Common myeloid progenitor, CD34-positive (primary cell): ENCODE results near the gene PGAM1.
"Not testable (repeated sequence)": the region's sequence is repeated elsewhere in the genome, so short reads cannot be mapped to it uniquely, and the experiment has no call there.

ENCODE experiments used
- CTCF ChIA-PET: fragments of 350-600 bp; sonication (Branson Sonifier 250); formaldehyde crosslinking; loops from one replicate; lab custom pipeline; 2021; ENCODE audit warnings: antibody characterized with exemption; lab: Charles Lee
- POLR2A ChIA-PET: fragments of 350-600 bp; sonication (Branson Sonifier 250); formaldehyde crosslinking; loops from one replicate; lab custom pipeline; 2021; ENCODE audit warnings: antibody characterized with exemption; lab: Charles Lee
- DNase-seq, 3 donors: peaks; one replicate each; pipeline versions ENCODE4 v3.0.0 to v3.0.0-alpha.2; 2013
- H3K27ac ChIP-seq, 2 experiments: 1 replicate in 1 of 2; 2 replicates in 1 of 2; pipeline ENCODE4 v1.7.0; 2013; ENCODE audit warnings: inconsistent platforms in 2 of 2, low read length in 2 of 2, mild to moderate bottlenecking in 2 of 2, low read depth in 1 of 2, moderate library complexity in 1 of 2; ENCODE audit not compliant: severe bottlenecking in 2 of 2, insufficient read depth in 1 of 2, poor library complexity in 1 of 2
- H3K27me3 ChIP-seq, 5 experiments: replicated peaks in 2 of 5; 1 replicate in 3 of 5; 2 replicates in 2 of 5; pipeline versions ENCODE4 v1.6.1 to v1.7.0; 2013; ENCODE audit warnings: low read length in 4 of 5, mild to moderate bottlenecking in 2 of 5, moderate library complexity in 2 of 5, inconsistent platforms in 1 of 5; ENCODE audit not compliant: insufficient read depth in 5 of 5, control insufficient read depth in 4 of 5
- H3K36me3 ChIP-seq, 4 experiments: 1 replicate in 2 of 4; 2 replicates in 2 of 4; pipeline versions ENCODE4 v1.6.1 to v1.7.0; 2013; ENCODE audit warnings: low read length in 3 of 4, control low read depth in 1 of 4, mild to moderate bottlenecking in 1 of 4; ENCODE audit not compliant: control insufficient read depth in 4 of 4, insufficient read depth in 4 of 4
- H3K4me1 ChIP-seq, 4 experiments: 1 replicate in 3 of 4; 2 replicates in 1 of 4; pipeline versions ENCODE4 v1.6.1 to v1.7.1; 2013; ENCODE audit warnings: low read length in 3 of 4, mild to moderate bottlenecking in 3 of 4, control low read depth in 1 of 4, inconsistent platforms in 1 of 4, moderate library complexity in 1 of 4; ENCODE audit not compliant: control insufficient read depth in 4 of 4, insufficient read depth in 4 of 4; ENCODE audit errors: control extremely low read depth in 1 of 4
- H3K4me3 ChIP-seq, 7 experiments: 1 replicate in 4 of 7; 2 replicates in 3 of 7; pipeline versions ENCODE4 v1.5.1 to v1.7.0; 2013; ENCODE audit warnings: mild to moderate bottlenecking in 7 of 7, low read length in 6 of 7, moderate library complexity in 6 of 7, inconsistent platforms in 2 of 7, low read depth in 2 of 7, control low read depth in 1 of 7; ENCODE audit not compliant: insufficient read depth in 4 of 7, control insufficient read depth in 1 of 7; ENCODE audit errors: extremely low read depth in 1 of 7
- H3K9me3 ChIP-seq, 5 experiments: 1 replicate in 4 of 5; 2 replicates in 1 of 5; pipeline versions ENCODE4 v1.6.1 to v1.7.1; 2013; ENCODE audit warnings: low read length in 4 of 5, mild to moderate bottlenecking in 2 of 5, inconsistent platforms in 1 of 5, low read depth in 1 of 5, moderate library complexity in 1 of 5; ENCODE audit not compliant: control insufficient read depth in 4 of 5, insufficient read depth in 2 of 5; ENCODE audit errors: control extremely low read depth in 1 of 5
- WGBS: methylation state at CpG from one replicate; pipeline ENCODE4 v1.1.5; 2013; ENCODE audit not compliant: insufficient coverage; 5-methylcytosine and 5-hydroxymethylcytosine counted together

PGAM1 gene

GRCh38 chr10:97462309-97462708 lies 36.3 kb downstream of the PGAM1 start:
- 100% methylated on average over 2 of the region's 2 CpGs for WGBS
- H3K9me3 ChIP-seq: no peaks in the 10 kb centered on the region
- H3K27ac ChIP-seq: no peak overlapping the region
- no peaks in the 10 kb centered on the region for H3K27me3 ChIP-seq
- ChIA-PET CTCF (interaction anchor here (0.6 to 4.9 kb wide), 13 partner anchors 8 to 203 kb away, joined by 3 to 18 read pairs (median 4); no protein-coding TSS in a partner anchor), POLR2A (no interaction called here)
- H3K4me1 ChIP-seq: no peaks in the 10 kb centered on the region
- no peak overlapping the region for H3K4me3 ChIP-seq
- H3K36me3 ChIP-seq: peaks cover 25 to 94% (median 77%) of the 10 kb centered on the region in 4 experiments
- no peak for DNase-seq

DNA sequence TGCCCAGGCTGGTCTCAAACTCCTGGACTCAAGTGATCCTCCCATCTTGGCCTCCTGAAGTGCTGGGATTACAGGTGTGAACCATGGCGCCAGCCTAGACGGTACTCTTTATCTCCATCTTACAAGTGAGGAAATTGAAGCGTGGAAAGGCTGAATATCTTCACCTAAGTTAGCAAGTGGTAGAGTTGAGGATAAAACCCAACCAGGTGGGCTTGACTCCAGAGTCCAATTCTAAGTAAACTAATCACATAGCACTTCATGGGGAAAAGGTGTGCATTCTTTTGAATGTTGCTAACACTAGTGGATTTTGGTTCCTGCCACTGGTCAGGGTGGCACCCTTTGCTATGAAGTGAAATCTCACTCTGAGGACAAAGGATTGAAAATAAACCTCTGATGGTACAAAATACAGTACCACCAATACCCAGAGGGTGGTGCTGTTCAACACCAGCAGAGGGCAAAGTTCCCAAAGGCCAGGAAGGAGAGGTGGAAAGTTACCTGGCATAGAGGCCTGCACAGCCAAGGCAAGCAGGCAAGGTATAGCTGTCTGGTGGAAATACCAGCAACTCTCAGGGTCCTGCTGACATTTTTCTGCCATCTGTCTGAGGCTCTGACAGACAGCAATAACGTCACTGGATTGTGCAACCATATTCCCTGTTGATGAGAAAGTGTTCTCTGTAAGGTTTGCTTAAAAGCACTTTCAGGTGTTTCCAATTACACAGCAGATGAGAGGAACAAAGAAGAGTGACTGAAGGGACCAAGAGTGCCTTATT lies 37.6 kb downstream of the PGAM1 start:
- Histone ChIP-seq H3K36me3 (peaks cover 29 to 96% (median 80%) of the 10 kb centered on the region in 4 experiments), H3K27me3 (no peaks in the 10 kb centered on the region), H3K9me3 (no peaks in the 10 kb centered on the region), H3K27ac (no peak overlapping the region), H3K4me3 (no peak overlapping the region), H3K4me1 (no peaks in the 10 kb centered on the region)
- ChIA-PET POLR2A (no interaction called here), CTCF (interaction anchor here (0.8 to 6.1 kb wide), 13 partner anchors 11 to 149 kb away, joined by 3 to 59 read pairs (median 4); no protein-coding TSS in a partner anchor)
- WGBS: 100% methylated on average over 2 of the region's 4 CpGs
- peak; percentile 42 to 56 (median 42) for DNase-seq

- ChIA-PET POLR2A (no interaction called here), CTCF (interaction anchor here (0.7 to 6.1 kb wide), 13 partner anchors 11 to 148 kb away, joined by 3 to 59 read pairs (median 4); no protein-coding TSS in a partner anchor)
- Histone ChIP-seq H3K27me3 (no peaks in the 10 kb centered on the region), H3K9me3 (no peaks in the 10 kb centered on the region), H3K27ac (no peak overlapping the region), H3K4me1 (no peaks in the 10 kb centered on the region), H3K4me3 (no peak overlapping the region), H3K36me3 (peaks cover 28 to 95% (median 79%) of the 10 kb centered on the region in 4 experiments)
- no peak for DNase-seq
- 100% methylated on average over 1 of the region's 1 CpG for WGBS
These were observed 38.2 kb downstream of the PGAM1 start for GRCh38 chr10:97464226-97464625.

- 94% methylated on average over 6 of the region's 7 CpGs for whole genome bisulfite sequencing
- POLR2A ChIA-PET: no interaction called here
- CTCF ChIA-PET: interaction anchor here (0.8 to 6.1 kb wide), 11 partner anchors 9 to 149 kb away, joined by 3 to 59 read pairs (median 6); no protein-coding TSS in a partner anchor
- H3K9me3 ChIP-seq: no peaks in the 10 kb centered on the region
- no peaks in the 10 kb centered on the region for H3K4me1 ChIP-seq
- H3K36me3 ChIP-seq: peaks cover 33 to 95% (median 83%) of the 10 kb centered on the region in 4 experiments
- no peaks in the 10 kb centered on the region for H3K27me3 ChIP-seq
- no peak overlapping the region for H3K27ac ChIP-seq
- DNase-seq: no peak
- no peak overlapping the region for H3K4me3 ChIP-seq
These were observed 40.0 kb downstream of the PGAM1 start for GRCh38 chr10:97465982-97466381.

DNA sequence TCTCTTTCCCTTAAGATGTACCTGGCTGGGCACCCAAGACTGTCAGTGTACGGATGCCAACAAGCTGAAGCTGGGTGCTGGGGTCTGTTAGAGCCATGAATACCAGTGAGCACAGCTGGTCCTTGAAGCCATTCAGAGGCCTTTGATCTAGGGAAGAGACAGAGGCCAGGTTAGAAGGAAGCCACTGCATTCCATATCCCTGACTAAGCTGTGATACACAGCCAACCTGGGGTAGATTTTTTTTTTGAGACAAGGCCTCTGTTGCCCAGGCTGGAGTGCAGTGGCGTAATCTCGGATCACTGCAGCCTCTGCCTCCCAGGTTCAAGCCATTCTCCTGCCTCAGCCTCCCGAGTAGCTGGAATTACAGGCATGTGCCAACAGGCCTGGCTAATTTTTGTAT lies 40.8 kb downstream of the PGAM1 start:
- 100% methylated on average over 3 of the region's 4 CpGs for WGBS
- no peak for DNase-seq
- POLR2A ChIA-PET: no interaction called here
- Histone ChIP-seq H3K27ac (no peak overlapping the region), H3K36me3 (peaks cover 31 to 91% (median 78%) of the 10 kb centered on the region in 4 experiments), H3K4me1 (no peaks in the 10 kb centered on the region), H3K9me3 (no peaks in the 10 kb centered on the region), H3K27me3 (no peaks in the 10 kb centered on the region), H3K4me3 (no peak overlapping the region)
- CTCF ChIA-PET: interaction anchor here (0.8 to 6.1 kb wide), 12 partner anchors 9 to 115 kb away, joined by 3 to 59 read pairs (median 6); no protein-coding TSS in a partner anchor

GRCh38 chr10:97468162-97468561 lies 42.2 kb downstream of the PGAM1 start:
- H3K9me3 ChIP-seq: no peaks in the 10 kb centered on the region
- no peak overlapping the region for H3K27ac ChIP-seq
- H3K4me1 ChIP-seq: no peaks in the 10 kb centered on the region
- H3K27me3 ChIP-seq: no peaks in the 10 kb centered on the region
- no peak overlapping the region for H3K4me3 ChIP-seq
- ChIA-PET CTCF (interaction anchor here (0.9 to 6.1 kb wide), 6 partner anchors 7 to 114 kb away, joined by 3 to 59 read pairs (median 3); no protein-coding TSS in a partner anchor), POLR2A (interaction anchor here (1.0 kb wide), 1 partner anchor 12 kb away, joined by 3 read pairs; no protein-coding TSS in a partner anchor)
- peaks cover 23 to 83% (median 71%) of the 10 kb centered on the region in 4 experiments for H3K36me3 ChIP-seq
- no peak for DNase-seq
- 94% methylated on average over 3 of the region's 3 CpGs for WGBS

DNA sequence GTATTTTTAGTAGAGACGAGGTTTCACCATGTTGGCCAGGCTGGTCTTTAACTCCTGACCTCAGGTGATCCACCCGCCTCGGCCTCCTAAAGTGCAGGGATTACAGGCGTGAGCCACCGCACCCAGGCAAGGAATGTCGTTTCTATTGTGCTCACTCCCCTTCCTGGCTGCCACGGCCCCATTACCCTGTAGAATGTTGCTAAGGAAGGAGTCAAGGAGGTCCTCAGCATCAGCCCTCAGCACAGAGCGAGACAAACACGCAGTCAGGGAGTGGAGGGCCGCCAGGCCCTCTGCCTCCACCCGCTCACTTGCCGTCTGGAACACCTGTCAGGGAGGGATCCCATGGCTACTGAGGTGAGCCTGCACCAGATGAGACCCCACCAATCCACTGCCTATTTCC lies 42.8 kb downstream of the PGAM1 start:
- H3K9me3 ChIP-seq, DNase-seq, H3K4me3 ChIP-seq, H3K4me1 ChIP-seq, H3K27me3 ChIP-seq, H3K27ac ChIP-seq, POLR2A ChIA-PET: not testable (repeated sequence)
- CTCF ChIA-PET: interaction anchor here (0.9 to 6.1 kb wide), 2 partner anchors 20 to 85 kb away, joined by 3 to 59 read pairs; no protein-coding TSS in a partner anchor
- 97% methylated on average over 10 of the region's 12 CpGs for WGBS
- H3K36me3 ChIP-seq: peaks cover 23 to 83% (median 68%) of the 10 kb centered on the region in 4 experiments
